Inflammatory macrophage treated with lipopolysaccharide for 4 hours (primary cell): ENCODE measurements around the gene FFAR3.

Source experiments
- DNase-seq: peaks from one replicate; pipeline ENCODE4 v3.0.0-alpha.2; 2020

The FFAR3 gene, protein sequence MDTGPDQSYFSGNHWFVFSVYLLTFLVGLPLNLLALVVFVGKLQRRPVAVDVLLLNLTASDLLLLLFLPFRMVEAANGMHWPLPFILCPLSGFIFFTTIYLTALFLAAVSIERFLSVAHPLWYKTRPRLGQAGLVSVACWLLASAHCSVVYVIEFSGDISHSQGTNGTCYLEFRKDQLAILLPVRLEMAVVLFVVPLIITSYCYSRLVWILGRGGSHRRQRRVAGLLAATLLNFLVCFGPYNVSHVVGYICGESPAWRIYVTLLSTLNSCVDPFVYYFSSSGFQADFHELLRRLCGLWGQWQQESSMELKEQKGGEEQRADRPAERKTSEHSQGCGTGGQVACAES

DNA sequence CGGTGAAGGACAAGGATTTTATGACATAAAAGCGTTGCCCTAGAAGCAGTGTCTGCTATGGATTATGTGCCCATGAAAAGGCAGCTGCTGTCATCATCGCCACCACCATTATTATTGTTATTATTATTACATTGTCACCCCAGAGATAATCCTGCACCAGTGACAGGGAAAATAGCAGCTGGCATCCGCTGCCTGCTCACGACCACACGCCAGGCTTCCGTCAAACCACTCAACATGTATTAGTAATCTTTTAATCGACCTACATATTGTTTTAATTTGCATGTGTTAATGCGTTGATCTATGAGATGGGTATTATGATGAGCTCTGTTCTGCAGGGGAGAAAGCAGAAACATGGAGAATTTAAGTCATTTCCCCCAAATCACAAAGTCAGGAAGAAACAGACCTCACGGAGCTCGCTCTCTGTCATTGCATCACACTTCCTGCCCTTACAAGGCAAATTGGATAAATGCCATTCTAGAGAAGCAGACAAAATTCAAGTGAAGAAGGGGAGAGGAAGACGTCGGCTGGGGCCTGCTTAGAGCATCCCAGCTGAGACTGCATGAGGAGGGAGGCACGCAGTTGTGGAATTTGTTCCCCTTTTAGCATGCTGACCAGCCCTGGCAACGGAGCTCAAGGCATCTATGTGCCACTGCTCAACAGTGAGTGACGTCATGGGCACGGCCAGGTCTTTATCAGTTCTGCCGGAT lies at the start of gene FFAR3:
TSS of gene FFAR3 (plus strand) at position 594 of the 707 bp plus-strand sequence. CDS start 431 bp downstream, outside the sequence.
- peak; percentile 72 for DNase-seq

DNA sequence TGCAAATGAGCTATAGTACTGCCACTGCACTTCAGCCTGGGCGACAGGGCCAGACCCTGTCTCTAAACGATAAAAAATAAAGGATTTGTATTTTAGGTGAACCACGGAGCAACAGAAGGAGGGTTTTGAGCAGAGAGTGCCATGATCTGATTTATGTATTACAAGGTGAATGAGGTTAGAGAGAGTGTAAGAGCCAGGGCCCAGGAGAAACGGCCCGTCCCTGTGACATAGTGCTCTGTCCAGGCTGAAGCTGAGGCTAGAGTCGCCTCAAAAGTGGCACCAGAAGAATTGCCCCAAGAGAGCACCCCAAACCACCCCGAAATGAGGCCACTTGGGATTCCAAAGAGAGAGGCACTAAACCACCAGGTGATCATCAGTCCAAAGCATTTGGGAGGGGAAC lies 49.4 kb upstream of the FFAR3 start:
- DNase-seq = no peak

DNA sequence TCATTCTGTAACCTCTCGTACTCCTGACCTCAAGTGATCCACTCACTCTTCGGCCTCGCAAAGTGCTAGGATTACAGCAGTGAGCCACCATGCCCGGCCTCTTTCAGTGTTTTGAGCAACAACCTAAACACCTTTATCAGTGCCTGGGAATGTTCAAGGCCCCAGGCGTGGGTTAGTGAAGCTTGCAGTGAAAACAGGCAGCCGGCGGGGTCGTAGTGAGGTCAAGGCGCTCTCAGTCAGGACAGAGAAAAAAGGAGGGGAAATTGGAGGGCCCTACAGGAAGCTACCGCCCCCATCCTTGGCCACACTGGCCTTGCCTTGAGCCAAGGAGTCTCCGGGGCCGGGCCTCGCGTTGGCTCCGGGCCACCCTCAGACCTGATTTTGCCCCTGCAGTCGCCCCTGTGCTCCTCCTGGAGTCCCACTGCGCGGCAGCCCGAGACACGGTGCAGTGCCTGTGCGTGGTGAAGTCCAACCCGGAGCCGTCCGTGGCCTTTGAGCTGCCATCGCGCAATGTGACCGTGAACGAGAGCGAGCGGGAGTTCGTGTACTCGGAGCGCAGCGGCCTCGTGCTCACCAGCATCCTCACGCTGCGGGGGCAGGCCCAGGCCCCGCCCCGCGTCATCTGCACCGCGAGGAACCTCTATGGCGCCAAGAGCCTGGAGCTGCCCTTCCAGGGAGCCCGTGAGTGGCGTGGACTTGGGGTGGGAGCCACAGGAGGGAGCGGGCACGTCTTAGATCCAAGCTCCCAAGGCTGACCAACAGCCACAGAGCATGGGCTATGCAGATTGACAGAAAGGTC lies 48.6 kb upstream of the FFAR3 start:
- no peak for DNase-seq

DNA sequence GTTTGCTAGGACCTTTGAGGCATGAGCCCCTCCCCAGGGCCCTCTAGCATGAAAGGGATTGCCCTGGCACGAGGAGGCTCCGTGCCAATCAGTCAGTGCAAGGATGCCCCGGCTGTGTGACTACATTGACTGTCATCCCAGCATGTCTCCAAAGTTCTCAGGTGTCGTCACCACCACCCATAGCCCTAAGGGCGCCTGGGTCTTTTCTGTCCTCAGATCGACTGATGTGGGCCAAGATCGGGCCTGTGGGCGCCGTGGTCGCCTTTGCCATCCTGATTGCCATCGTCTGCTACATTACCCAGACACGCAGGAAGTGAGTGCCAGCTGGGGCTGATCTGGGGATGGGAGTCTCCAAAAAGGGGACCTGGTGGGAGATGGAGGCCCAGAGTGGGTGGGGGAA lies 47.9 kb upstream of the FFAR3 start:
- DNase-seq = no peak

DNA sequence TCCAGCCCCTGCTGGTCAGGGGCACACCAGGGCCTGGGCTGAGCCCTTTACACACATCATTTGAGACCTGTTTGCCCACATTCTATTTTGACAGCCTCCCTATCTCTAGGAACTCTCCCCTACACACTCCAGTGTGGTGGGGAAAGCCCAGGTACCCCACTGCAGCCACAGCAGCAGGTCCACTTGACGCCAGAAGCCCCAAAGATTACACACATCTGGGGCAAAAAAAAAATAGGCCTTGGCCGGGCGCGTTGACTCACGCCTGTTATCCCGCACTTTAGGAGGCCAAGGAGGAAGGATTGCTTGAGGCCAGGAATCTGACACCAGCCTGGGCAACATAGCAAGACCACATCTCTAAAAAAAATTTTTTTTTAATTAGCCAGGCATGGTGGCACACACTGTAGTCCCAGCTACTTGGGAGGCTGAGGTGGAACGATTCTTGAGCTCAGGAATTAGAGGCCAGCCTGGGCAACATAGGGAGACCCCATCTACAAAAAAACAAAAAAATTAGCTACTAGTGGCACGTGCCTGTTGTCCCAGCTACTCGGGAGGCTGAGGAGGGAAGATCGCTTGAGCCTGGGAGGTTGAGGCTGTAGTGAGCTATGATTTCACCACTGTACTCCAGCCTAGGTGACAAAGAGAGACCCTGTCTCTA lies 47.3 kb upstream of the FFAR3 start:
- DNase-seq = no peak

DNA sequence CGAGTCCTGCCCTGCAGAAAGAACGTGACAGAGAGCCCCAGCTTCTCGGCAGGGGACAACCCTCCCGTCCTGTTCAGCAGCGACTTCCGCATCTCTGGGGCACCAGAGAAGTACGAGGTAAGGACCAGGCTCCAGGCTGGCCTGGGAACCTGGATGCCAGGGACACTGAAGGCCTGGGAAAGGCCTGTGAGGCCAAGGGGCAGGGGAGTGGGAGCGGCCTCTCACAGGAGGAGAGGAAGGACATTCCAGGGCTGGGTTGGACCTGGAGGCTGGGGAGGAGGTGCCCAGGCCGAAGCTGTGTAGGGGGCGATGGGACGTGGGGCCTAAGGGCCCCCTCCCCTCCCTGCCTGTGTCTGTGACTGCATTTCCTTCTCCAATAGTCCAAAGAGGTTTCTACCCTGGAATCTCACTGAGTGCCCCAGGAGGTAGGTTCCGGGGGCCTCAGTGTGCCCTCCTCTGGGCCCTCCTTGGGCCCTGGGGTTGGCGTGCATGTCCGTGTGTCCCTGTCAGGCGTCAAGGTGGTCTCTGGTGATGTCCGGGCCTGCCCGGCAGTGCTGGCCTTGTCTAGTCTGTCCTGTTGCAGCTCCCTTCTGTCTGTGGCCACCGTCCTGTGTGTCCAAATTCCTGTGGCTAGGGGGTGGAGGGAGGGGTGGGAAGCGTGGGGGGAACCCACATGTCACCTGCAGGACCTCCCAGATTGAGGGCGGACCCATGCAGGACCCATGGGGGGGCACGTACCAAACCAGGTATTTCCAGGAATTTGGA lies 46.2 kb upstream of the FFAR3 start:
- DNase-seq = no peak

DNA sequence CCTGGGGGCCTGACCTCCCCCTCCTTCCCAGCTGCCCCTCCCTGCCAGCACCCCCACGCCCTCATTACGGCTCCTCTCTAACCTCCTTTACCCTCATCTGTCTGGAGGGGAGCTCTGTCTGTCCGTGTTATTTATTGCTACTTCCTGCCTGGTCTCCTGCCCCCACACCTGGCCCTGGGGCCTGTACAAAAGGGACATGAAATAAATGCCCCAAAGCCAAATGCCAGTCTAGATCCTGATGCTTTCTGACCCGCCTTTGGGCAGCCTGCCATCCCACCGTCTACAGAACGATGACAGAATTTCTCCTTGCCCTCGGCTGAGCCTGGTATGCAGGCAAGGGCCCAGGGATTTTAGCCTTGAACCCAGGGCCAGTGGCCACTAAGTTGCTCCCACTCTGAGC lies 44.7 kb upstream of the FFAR3 start:
- no peak for DNase-seq

DNA sequence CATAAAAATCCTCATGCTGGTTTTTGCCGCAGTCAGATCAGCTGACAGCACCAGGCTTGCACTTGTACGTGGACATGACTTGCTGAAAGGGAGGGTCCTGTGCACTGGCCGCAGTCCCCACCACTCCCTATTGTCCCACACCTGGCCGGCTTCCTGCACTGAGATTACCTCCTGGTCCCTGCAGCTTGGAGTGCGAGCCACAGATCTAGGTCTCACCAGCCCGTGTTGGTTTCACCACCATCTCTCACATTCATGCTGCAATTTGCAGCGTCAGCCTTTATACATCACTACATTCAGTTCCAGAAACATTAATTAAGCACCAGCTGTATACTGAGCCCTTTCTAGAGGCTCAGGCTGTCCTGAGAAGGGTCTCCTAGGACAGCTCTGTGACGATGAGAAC lies 44.2 kb upstream of the FFAR3 start:
- no peak for DNase-seq

DNA sequence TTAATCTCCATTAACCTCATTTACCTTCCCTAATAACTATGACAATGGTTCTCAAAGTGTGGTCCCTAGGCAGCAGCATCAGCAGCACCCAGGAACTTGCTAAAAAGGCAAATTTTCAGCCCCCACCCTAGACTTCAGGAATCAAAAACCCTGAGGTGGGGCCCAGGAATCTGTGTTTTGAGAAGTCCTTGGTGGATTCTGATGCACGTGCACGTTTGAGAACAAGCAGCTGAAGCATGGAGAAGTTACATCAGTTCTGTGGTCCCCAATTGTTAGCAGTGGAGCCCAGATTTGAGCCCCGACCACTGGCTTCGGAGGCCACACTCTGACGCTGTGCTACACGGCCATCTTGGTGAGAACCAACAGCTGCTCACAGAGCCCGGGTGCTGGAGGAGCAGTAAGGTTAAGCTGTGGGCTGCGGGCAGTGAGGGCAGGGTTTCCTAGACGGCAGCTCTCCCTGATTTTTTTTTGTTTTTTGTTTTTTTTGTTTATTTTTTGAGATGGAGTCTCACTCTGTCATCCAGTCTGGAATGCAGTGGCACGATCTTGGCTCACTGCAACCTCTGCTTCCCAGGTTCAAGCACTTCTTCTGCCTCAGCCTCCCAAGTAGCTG lies 43.3 kb upstream of the FFAR3 start:
- DNase-seq = no peak

DNA sequence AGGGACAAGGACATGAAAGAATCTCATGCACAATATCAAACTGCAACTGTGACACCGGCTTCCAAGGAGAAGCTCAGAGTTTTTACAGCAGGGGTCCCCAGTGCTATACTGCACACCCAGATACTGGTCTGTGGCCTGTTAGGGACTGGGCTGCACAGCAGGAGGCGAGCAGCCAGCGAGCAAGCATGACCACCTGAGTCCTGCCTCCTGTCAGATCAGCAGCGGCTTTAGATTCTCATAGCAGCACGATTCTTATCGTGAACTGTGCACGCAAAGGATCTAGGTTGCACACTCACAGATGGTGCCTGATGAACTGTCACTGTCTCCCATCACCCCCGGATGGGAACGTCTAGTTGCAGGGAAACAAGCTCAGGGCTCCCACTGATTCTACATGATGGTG lies 42.4 kb upstream of the FFAR3 start:
- no peak for DNase-seq

DNA sequence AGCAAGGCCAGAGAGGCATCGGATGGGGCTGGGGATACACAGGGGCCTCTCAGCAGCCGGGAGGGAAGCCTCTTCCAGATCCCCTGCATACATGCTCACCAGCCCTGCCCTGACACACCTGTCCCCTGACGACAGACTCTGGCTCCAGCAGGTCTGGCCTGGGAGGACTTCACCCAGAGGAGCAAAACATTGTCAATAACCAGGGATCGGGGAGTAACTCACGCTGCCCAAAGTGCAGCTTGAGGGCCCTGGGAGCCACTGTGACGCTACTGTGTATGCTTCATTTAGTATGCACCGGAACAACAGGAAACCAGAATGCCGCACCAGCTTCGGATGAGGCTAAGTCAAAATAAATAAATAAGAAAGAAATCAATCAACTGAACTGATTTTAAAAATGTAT lies 41.7 kb upstream of the FFAR3 start:
- DNase-seq = no peak

DNA sequence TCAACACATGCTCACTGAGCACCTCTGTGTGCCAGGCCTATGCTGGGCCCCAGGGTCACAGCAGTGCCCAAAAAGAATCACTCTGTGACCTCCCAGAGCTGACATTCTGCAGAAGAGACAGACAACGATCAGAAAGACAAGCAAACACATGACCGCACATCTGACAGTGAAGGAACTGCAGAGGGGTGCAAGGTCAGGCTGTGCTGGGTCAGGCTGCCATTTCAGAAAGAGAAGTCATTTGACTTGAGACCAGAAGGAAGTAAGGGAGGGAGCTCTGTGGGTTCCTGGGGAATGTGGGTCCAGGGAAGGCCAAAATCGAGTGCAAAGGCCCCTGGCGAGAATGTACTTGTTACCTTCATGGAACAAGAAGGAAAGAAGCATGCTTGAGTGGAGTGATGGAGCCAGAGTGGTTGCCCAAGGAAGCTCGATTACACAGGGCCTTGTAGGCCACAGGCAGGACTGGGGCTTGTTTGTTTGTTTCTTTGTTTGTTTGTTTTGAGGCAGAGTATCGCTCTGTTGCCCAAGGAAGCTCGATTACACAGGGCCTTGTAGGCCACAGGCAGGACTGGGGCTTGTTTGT lies 40.7 kb upstream of the FFAR3 start:
- DNase-seq = peak; percentile 64

DNA sequence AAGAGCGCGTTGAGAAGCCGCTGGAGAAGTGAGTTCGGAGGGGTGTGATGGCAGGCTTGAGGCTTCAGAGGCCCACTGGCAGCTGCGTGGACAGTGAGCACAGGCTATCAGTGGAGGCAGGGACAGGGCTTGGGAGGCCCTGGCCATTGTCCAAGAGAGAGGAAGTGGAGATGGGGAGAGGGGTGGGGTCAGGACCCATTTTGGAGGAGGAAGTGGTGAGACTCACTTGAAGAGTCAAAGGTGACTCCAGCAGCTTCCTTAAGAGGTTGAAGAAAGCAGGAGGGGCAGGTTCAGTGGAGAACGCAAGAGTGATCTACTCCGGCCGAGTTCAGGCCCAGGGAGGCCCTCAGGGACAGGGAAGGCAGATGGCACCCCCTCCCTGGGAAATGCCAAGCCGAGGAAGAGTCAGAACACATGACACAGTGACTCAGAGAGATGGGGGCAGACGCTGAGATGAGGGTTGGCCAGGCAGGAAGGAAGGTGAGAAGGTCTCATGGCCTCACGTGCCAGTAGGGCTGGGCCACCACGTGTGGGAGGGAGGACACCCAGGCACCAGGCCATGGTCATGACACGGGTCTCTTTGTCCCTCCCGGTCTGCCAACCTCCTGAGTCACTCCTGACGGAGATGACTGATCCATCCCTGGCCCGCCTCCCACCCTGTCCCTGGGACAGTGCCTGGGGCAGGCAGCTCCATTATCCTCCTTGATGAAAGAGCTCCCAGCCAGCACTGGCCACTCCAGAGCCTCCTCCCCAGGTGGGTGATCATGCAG lies 39.4 kb upstream of the FFAR3 start:
- DNase-seq = peak; percentile 97

DNA sequence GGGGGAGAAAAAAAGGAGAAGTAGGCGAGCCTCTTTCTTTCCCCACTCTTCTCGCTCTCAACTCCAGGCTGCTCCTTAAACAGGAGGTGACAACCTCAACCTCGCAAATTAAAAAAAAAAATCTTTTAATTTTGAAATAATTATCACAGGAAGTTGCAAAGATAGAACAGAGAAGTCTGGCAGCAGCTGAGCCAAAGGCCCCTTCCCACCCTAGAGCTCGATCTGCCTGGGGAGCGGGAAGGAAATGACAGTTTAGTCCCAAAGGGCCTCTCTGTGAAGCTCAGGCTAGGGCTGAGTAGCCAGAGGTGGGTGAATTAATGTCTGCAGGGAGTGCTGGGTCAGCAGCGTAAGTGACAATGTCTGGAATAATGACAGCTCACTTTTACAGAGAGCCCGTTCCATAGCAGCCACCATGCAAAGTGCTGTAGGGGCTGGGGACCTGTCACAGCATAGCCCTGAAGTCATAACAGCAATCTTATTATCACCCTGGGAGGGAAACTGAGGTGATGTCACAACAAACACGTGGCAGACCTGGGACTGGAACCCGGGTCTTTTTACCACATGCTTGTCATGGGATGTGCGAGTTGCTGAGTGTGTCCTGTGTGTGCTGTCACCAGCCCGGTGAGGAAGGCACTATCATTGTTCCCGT lies 38.1 kb upstream of the FFAR3 start:
- peak; percentile 69 for DNase-seq

DNA sequence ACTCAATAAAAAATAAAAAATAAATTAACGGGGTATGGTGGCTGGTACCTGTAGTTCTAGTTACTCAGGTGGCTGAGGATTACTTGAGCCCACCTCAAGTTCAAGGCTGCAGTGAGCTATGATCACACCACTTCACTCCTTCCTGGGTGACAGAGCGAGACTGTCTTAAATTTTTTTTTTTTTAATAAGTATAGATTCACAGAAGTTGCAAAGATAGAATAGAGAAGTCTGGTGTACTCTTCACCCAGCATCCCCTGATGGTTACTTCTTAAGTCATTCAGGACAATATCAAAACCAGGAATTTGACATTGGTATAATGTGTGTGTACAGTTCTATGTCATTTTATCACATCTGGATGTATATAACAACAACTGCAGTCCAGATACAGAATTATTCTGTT lies 37.0 kb upstream of the FFAR3 start:
- no peak for DNase-seq

DNA sequence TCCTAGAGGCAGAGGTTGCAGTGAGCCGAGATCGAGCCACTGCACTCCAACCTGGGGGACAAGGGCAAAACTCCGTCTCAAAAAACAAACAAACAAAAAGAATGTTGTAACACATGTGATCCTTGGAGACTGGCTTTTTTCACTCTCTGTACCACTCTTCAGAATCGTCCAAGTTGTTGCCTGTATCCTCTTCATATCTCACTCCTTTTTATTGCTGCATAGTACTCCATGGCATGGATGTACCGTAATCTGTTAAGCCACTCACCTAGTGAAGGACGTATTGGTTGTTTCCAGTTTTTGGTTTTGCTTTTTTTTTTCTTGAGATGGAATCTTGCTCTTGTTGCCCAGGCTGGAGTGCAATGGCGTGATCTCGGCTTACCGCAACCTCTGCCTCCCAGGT lies 36.2 kb upstream of the FFAR3 start:
- DNase-seq = no peak

DNA sequence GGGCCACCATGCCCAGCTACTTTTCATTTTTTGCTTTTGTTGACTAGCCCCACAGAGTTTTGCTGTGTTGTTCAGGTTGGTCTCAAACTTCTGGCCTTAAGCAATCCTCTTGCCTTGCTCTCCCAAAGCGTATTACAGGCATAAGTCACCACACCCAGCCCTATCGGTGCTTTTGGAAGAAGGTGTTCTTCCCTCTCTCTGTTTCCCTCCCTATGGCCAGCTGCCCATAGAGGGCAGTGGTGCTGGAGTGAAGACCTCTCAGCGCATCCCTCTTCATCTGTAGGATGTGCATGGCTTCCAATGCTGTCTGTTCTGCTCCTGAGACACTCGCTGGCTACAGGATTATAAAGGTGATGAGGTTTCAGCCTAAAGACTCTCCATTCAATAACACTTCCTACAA lies 30.6 kb upstream of the FFAR3 start:
- DNase-seq = peak; percentile 7

DNA sequence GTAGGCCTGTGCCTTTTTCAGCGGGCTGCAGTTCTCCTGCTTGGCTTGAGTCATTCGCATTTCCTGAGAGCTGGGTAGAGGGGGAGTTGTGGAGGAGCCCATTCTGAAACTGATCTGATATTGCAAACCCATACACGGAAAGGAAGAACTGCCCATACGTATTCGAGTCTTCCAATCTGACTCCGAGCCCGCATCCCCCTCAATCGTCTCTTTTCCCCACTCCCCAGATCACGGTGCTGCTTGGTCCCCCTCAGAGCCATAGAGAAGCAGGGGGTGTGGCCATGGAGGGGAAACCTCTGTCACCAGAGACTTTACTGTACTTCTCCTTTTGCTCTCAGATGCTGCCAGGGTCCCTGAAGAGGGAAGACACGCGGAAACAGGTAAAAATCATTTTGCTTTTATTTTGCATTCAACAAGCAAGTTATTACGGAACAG lies 29.4 kb upstream of the FFAR3 start, which contains the start of gene CD22:
TSS of gene CD22 (plus strand) at position 337 of the 435 bp plus-strand sequence. CDS start 2,854 bp downstream, outside the sequence.
- DNase-seq = peak; percentile 34

DNA sequence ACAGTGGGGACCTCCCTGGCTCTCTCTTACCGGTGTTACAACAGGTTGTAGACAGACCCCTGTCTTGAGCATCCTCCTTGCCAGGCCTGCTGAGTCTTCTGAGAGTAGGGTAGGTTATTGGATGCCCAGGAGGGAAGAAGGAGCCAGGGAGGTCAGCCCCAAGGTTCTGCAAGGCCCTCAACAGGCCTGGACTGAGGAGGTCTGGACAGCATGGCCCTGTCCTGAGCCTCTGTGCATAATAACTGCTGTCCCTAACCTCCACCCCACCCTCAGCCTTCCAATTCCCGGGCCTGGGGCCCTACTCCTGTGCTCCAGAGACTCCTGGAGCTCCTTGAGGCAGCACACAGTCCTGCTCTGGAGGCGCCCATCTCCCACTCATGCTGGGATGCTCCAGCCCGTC lies 28.9 kb upstream of the FFAR3 start:
- no peak for DNase-seq

DNA sequence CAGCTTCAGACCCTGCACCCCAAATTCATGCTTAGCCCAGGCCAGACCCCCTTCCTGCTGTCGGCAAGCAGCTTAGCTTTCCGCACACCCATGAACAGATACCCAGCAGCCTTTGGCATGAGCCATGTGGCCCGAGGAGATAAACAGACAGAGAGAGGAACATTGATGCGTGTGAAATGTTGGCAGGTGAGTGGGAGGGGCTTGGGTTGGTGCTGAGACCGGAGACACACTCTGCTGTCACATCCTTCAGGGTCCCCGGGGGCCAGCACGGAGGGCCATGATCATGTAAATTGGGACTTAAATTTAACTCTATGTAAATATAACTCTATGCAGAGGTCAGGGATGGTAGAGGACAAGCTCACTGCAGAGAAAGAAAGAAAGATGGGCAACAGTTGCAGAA lies 27.8 kb upstream of the FFAR3 start:
- DNase-seq = no peak
